CD4-positive, alpha-beta T cell treated with Interleukin-2 at 100 ng/mL for 4 hours (primary cell): ENCODE data around the gene CFL1.

Experiments used
- DNase-seq: peaks from one replicate; pipeline ENCODE4 v3.0.0-alpha.2; 2020; ENCODE audit warnings: low spot score

Gene CFL1

GRCh38 chr11:65887723-65888162 is 29.8 kb upstream of the CFL1 start:
- no peak for DNase-seq

GRCh38 chr11:65886826-65887722 is 29.1 kb upstream of the CFL1 start:
- DNase-seq = no peak

GRCh38 chr11:65885808-65886536 is 28.0 kb upstream of the CFL1 start:
- DNase-seq = no peak

GRCh38 chr11:65885231-65885630 is 27.3 kb upstream of the CFL1 start:
- no peak for DNase-seq

- DNase-seq = peak; percentile 86
These were observed 26.7 kb upstream of the CFL1 start for GRCh38 chr11:65884716-65885092.

- DNase-seq = no peak
These were observed 26.1 kb upstream of the CFL1 start for GRCh38 chr11:65883786-65884715.

GRCh38 chr11:65883058-65883761 is 25.2 kb upstream of the CFL1 start:
- no peak for DNase-seq

GRCh38 chr11:65882120-65883057 is 24.4 kb upstream of the CFL1 start:
- no peak for DNase-seq

- DNase-seq = no peak
These were observed 23.0 kb upstream of the CFL1 start for GRCh38 chr11:65880844-65881421.

- no peak for DNase-seq
These were observed 22.0 kb upstream of the CFL1 start for GRCh38 chr11:65880027-65880426.

- DNase-seq = peak; percentile 54
These were observed 21.6 kb upstream of the CFL1 start, which contains the start of gene CTSW for GRCh38 chr11:65879617-65880016. CTSW (plus strand) TSS chr11:65879837; CDS start chr11:65879855, 18 bp downstream.

GRCh38 chr11:65873318-65874156 is 15.6 kb upstream of the CFL1 start:
- DNase-seq = peak; percentile 95

GRCh38 chr11:65872586-65873317 is 14.8 kb upstream of the CFL1 start, which contains the start of gene EFEMP2:
EFEMP2 (minus strand) TSS chr11:65872800; CDS start chr11:65872354, 446 bp downstream.
- DNase-seq = no peak

GRCh38 chr11:65871811-65872548 is 14.0 kb upstream of the CFL1 start:
- no peak for DNase-seq

- DNase-seq = no peak
These were observed 13.0 kb upstream of the CFL1 start for GRCh38 chr11:65870706-65871681.

GRCh38 chr11:65870307-65870658 is 12.3 kb upstream of the CFL1 start:
- no peak for DNase-seq
